ENCODE data around the gene DZIP3.

- TF ChIP-seq, protein P1, sequence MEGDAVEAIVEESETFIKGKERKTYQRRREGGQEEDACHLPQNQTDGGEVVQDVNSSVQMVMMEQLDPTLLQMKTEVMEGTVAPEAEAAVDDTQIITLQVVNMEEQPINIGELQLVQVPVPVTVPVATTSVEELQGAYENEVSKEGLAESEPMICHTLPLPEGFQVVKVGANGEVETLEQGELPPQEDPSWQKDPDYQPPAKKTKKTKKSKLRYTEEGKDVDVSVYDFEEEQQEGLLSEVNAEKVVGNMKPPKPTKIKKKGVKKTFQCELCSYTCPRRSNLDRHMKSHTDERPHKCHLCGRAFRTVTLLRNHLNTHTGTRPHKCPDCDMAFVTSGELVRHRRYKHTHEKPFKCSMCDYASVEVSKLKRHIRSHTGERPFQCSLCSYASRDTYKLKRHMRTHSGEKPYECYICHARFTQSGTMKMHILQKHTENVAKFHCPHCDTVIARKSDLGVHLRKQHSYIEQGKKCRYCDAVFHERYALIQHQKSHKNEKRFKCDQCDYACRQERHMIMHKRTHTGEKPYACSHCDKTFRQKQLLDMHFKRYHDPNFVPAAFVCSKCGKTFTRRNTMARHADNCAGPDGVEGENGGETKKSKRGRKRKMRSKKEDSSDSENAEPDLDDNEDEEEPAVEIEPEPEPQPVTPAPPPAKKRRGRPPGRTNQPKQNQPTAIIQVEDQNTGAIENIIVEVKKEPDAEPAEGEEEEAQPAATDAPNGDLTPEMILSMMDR (IDR thresholded peaks at IDR 0.05; ENCODE audit: low read length): no peak
- TF ChIP-seq EZH2 (optimal IDR thresholded peaks at IDR 0.05; ENCODE audit: low read depth, low read length) (no peak), EZH2phosphoT487 (IDR thresholded peaks at IDR 0.05; ENCODE audit: low read length) (no peak)
Measured at GRCh38 chr3:108623504-108623903, 34.0 kb downstream of the DZIP3 start.
